Peyer's patch (tissue), 4 donors: ENCODE measurements around the gene CCDC187.

ENCODE experiments used
- CTCF ChIP-seq, 6 experiments: fragments of 450-650 bp in 4 of 6; fragments of 200-600 bp in 2 of 6; sonication (generic) in 1 of 6; IDR thresholded peaks; one replicate each; pipeline ENCODE4 v1.5.1; 2017 to 2019; ENCODE audit warnings: antibody characterized with exemption in 6 of 6, mild to moderate bottlenecking in 3 of 6, moderate library complexity in 1 of 6
- POLR2A ChIP-seq, 2 donors: fragments of 450-650 bp; IDR thresholded peaks; one replicate each; pipeline ENCODE4 v1.5.1; 2017; ENCODE audit warnings: antibody characterized with exemption in 2 of 2, mild to moderate bottlenecking in 2 of 2, moderate library complexity in 2 of 2

GRCh38 chr9:136313111-136314055, 9.5 kb upstream of the CCDC187 start:
- TF ChIP-seq POLR2A (IDR thresholded peaks at IDR 0.05) (no peak), CTCF (IDR thresholded peaks at IDR 0.05) (no peak)
